SK-N-SH treated with all-trans-retinoic acid at 6 μM for 48 hours (cell line): ENCODE data around the gene MTF2.
A peak's percentile ranks its signal among the peaks of the same experiment; 100 is the strongest.

Experiments
- ATAC-seq: fragments of 200-7000 bp; cut with Tn5 transposase; 3 replicates; pipeline ENCODE4 v1.9.1; 2020; ENCODE audit warnings: mild to moderate bottlenecking, moderate library complexity
- BACH2 ChIP-seq: fragments of 250-450 bp; sonication (Bioruptor Pico); IDR thresholded peaks from 2 replicates; pipeline ENCODE4 v1.9.0; 2021; ENCODE audit warnings: mild to moderate bottlenecking, borderline replicate concordance
- CREB5 ChIP-seq: fragments of 250-450 bp; sonication (Bioruptor Pico); IDR thresholded peaks from 2 replicates; pipeline ENCODE4 v1.5.1; 2020; ENCODE audit warnings: low read depth, mild to moderate bottlenecking, moderate library complexity
- CSDC2 ChIP-seq: fragments of 250-450 bp; sonication (Bioruptor Pico); IDR thresholded peaks from 2 replicates; pipeline ENCODE4 v1.5.0; 2020; ENCODE audit warnings: mild to moderate bottlenecking, moderate library complexity
- CSRNP3 ChIP-seq: fragments of 250-450 bp; sonication (Bioruptor Pico); IDR thresholded peaks from 2 replicates; pipeline ENCODE4 v1.5.1; 2021; ENCODE audit warnings: mild to moderate bottlenecking, moderate library complexity
- ESRRG ChIP-seq: fragments of 250-450 bp; sonication (Bioruptor Pico); IDR thresholded peaks from 2 replicates; pipeline ENCODE4 v1.6.1; 2021; ENCODE audit warnings: mild to moderate bottlenecking
- ISL1 ChIP-seq: fragments of 250-450 bp; sonication (Bioruptor Pico); IDR thresholded peaks from 2 replicates; pipeline ENCODE4 v2.1.2; 2022; ENCODE audit warnings: mild to moderate bottlenecking, moderate library complexity
- PATZ1 ChIP-seq: fragments of 250-450 bp; sonication (Bioruptor Pico); IDR thresholded peaks from 2 replicates; pipeline ENCODE4 v1.8.0; 2020; ENCODE audit warnings: mild to moderate bottlenecking, moderate library complexity, borderline replicate concordance
- POU6F1 ChIP-seq: fragments of 250-450 bp; sonication (Bioruptor Pico); IDR thresholded peaks from 2 replicates; pipeline ENCODE4 v1.8.0; 2021; ENCODE audit warnings: low read depth, mild to moderate bottlenecking, moderate library complexity, borderline replicate concordance
- PPARA ChIP-seq: fragments of 250-450 bp; sonication (Bioruptor Pico); IDR thresholded peaks from 2 replicates; pipeline ENCODE4 v1.5.0; 2020; ENCODE audit warnings: mild to moderate bottlenecking, borderline replicate concordance
- RARB ChIP-seq: fragments of 250-450 bp; sonication (Bioruptor Pico); IDR thresholded peaks from 2 replicates; pipeline ENCODE4 v1.8.0; 2021; ENCODE audit warnings: mild to moderate bottlenecking, moderate library complexity
- SNAI2 ChIP-seq: fragments of 250-450 bp; sonication (Bioruptor Pico); IDR thresholded peaks from 2 replicates; pipeline ENCODE4 v1.5.0; 2020; ENCODE audit warnings: mild to moderate bottlenecking, moderate library complexity
- TCF4 ChIP-seq: fragments of 250-450 bp; sonication (Bioruptor Pico); IDR thresholded peaks from 2 replicates; pipeline ENCODE4 v1.8.0; 2021; ENCODE audit warnings: mild to moderate bottlenecking, moderate library complexity, borderline replicate concordance
- TSHZ2 ChIP-seq: fragments of 250-450 bp; sonication (Bioruptor Pico); IDR thresholded peaks from 2 replicates; pipeline ENCODE4 v1.5.0; 2020; ENCODE audit warnings: mild to moderate bottlenecking, moderate library complexity
- ZC3H10 ChIP-seq: fragments of 250-450 bp; sonication (Bioruptor Pico); IDR thresholded peaks from 2 replicates; pipeline ENCODE4 v1.5.1; 2021; ENCODE audit warnings: mild to moderate bottlenecking, moderate library complexity
- ZFP3 ChIP-seq: fragments of 250-450 bp; sonication (Bioruptor Pico); IDR thresholded peaks from 2 replicates; pipeline ENCODE4 v1.5.0; 2020; ENCODE audit warnings: mild to moderate bottlenecking, moderate library complexity
- ZNF565 ChIP-seq: fragments of 450-650 bp; formaldehyde crosslinking; conservative IDR thresholded peaks from 2 replicates; pipeline ENCODE4 v1.5.0; 2020; ENCODE audit warnings: low read depth, mild to moderate bottlenecking, moderate library complexity
- ZNF70 ChIP-seq: fragments of 450-650 bp; formaldehyde crosslinking; IDR thresholded peaks from 2 replicates; pipeline ENCODE4 v1.5.0; 2020; ENCODE audit warnings: mild to moderate bottlenecking, moderate library complexity
- ZNF8 ChIP-seq: fragments of 450-650 bp; formaldehyde crosslinking; IDR thresholded peaks from 2 replicates; pipeline ENCODE4 v1.5.0; 2020; ENCODE audit warnings: mild to moderate bottlenecking, moderate library complexity

MTF2 gene

GRCh38 chr1:93056214-93056613 lies 22.9 kb upstream of the MTF2 start:
- ATAC-seq = no peak
- no peak for TF ChIP-seq TSHZ2
- TF ChIP-seq BACH2 (CRISPR knock-in tag) = no peak
- TF ChIP-seq ZFP3 = no peak
- no peak for TF ChIP-seq TCF4 (CRISPR knock-in tag)
- TF ChIP-seq ZNF70 = no peak
- TF ChIP-seq RARB (CRISPR knock-in tag) = no peak
- no peak for TF ChIP-seq ZNF565 (CRISPR knock-in tag)
- no peak for TF ChIP-seq ISL1 (CRISPR knock-in tag)
- TF ChIP-seq POU6F1 (CRISPR knock-in tag) = no peak
- no peak for TF ChIP-seq CSDC2 (CRISPR knock-in tag)
- TF ChIP-seq, all 23 proteins: peak for 0

GRCh38 chr1:93056649-93057048 lies 22.4 kb upstream of the MTF2 start:
- ATAC-seq = no peak
- TF ChIP-seq TCF4 (CRISPR knock-in tag) = no peak
- no peak for TF ChIP-seq ESRRG (CRISPR knock-in tag)
- TF ChIP-seq TSHZ2 = no peak

GRCh38 chr1:93061895-93062792 lies 16.9 kb upstream of the MTF2 start:
- ATAC-seq = peak; percentile 92
- TF ChIP-seq ZNF8 (no peak), CREB5 (CRISPR knock-in tag) (no peak)

- ATAC-seq = no peak
- TF ChIP-seq PPARA (CRISPR knock-in tag) (no peak), CSRNP3 (no peak), CSDC2 (CRISPR knock-in tag) (no peak), ZC3H10 (no peak), TSHZ2 (no peak), PATZ1 (CRISPR knock-in tag) (no peak), ESRRG (CRISPR knock-in tag) (no peak), CREB5 (CRISPR knock-in tag) (no peak), ZNF70 (no peak), ISL1 (CRISPR knock-in tag) (no peak), SNAI2 (CRISPR knock-in tag) (no peak)
These were observed 2.8 kb upstream of the MTF2 start for GRCh38 chr1:93076268-93076667.
